MM.1S (cell line): ENCODE data around the gene LGALS8.

Source experiments
- DNase-seq: peaks from one replicate; pipeline ENCODE4 v3.0.0-alpha.2; 2015
- H2AFZ ChIP-seq: fragments of 300-600 bp; sonication (generic); 2 replicates; pipeline ENCODE4 v1.6.0; 2016; ENCODE audit warnings: antibody characterized with exemption, low read length
- H3F3A ChIP-seq: fragments of 300-600 bp; sonication (generic); 2 replicates; pipeline ENCODE4 v1.6.1; 2016; ENCODE audit warnings: mild to moderate bottlenecking, antibody characterized with exemption, low read length, moderate library complexity, mixed read lengths; ENCODE audit not compliant: insufficient read depth
- H3K27ac ChIP-seq: fragments of 300-600 bp; sonication (generic); 2 replicates; pipeline ENCODE4 v1.5.1; 2016; ENCODE audit warnings: mild to moderate bottlenecking, low read length
- H3K27me3 ChIP-seq: fragments of 300-600 bp; sonication (generic); replicated peaks from 2 replicates; pipeline ENCODE4 v1.6.0; 2016; ENCODE audit warnings: low read length; ENCODE audit not compliant: insufficient read depth
- H3K36me3 ChIP-seq: fragments of 300-600 bp; sonication (generic); replicated peaks from 2 replicates; pipeline ENCODE4 v1.6.1; 2016; ENCODE audit warnings: mild to moderate bottlenecking, low read length, mixed read lengths; ENCODE audit not compliant: insufficient read depth
- H3K4me1 ChIP-seq: fragments of 300-600 bp; sonication (generic); 2 replicates; pipeline ENCODE4 v1.6.1; 2016; ENCODE audit warnings: low read length, mixed read lengths
- H3K4me2 ChIP-seq: fragments of 300-600 bp; sonication (generic); 2 replicates; pipeline ENCODE4 v1.6.0; 2016; ENCODE audit warnings: low read depth, low read length
- H3K4me3 ChIP-seq: fragments of 300-600 bp; sonication (generic); 2 replicates; pipeline ENCODE4 v1.5.1; 2016; ENCODE audit warnings: low read length, mixed read lengths
- H3K79me2 ChIP-seq: fragments of 300-600 bp; sonication (generic); 2 replicates; pipeline ENCODE4 v1.6.1; 2016; ENCODE audit warnings: mixed run types, low read length, mixed read lengths
- H3K9ac ChIP-seq: fragments of 300-600 bp; sonication (generic); 2 replicates; pipeline ENCODE4 v1.6.1; 2016; ENCODE audit warnings: low read length, mixed read lengths
- H3K9me2 ChIP-seq: fragments of 300-600 bp; sonication (generic); replicated peaks from 2 replicates; pipeline ENCODE4 v1.6.1; 2016; ENCODE audit warnings: mild to moderate bottlenecking, low read length, mixed read lengths; ENCODE audit not compliant: insufficient read depth
- H3K9me3 ChIP-seq: fragments of 300-600 bp; sonication (generic); replicated peaks from 2 replicates; pipeline ENCODE4 v1.6.1; 2016; ENCODE audit warnings: mild to moderate bottlenecking, low read length, mixed read lengths; ENCODE audit not compliant: insufficient read depth
- H4K20me1 ChIP-seq: fragments of 300-600 bp; sonication (generic); 2 replicates; pipeline ENCODE4 v1.6.1; 2016; ENCODE audit warnings: mild to moderate bottlenecking, low read length, moderate library complexity, mixed read lengths; ENCODE audit not compliant: insufficient read depth
- CTCF ChIP-seq: fragments of 300-600 bp; sonication (generic); IDR thresholded peaks from 2 replicates; pipeline ENCODE4 v1.5.1; 2016; ENCODE audit warnings: antibody characterized with exemption, low read length, mixed read lengths
- EZH2 ChIP-seq: fragments of 300-600 bp; sonication (generic); optimal IDR thresholded peaks from 2 replicates; pipeline ENCODE3; 2017; ENCODE audit warnings: low read depth, mild to moderate bottlenecking, antibody characterized with exemption, low read length, mixed read lengths
- EZH2phosphoT487 ChIP-seq: fragments of 300-600 bp; sonication (generic); IDR thresholded peaks from 2 replicates; pipeline ENCODE4 v1.6.1; 2018; ENCODE audit warnings: antibody characterized with exemption, low read length

Gene LGALS8

GRCh38 chr1:236545621-236546169 lies 21.9 kb downstream of the LGALS8 start:
- Histone ChIP-seq H3K4me2 (no peak overlapping the region), H3K9me2 (no peaks in the 10 kb centered on the region), H3K27me3 (no peaks in the 10 kb centered on the region), H3K4me1 (no peaks in the 10 kb centered on the region), H3K9me3 (no peaks in the 10 kb centered on the region), H3K27ac (no peak overlapping the region), H3K4me3 (no peak overlapping the region), H3F3A (no peaks in the 10 kb centered on the region), H4K20me1 (no peaks in the 10 kb centered on the region), H3K79me2 (no peaks in the 10 kb centered on the region), H3K36me3 (peaks cover 17% of the 10 kb centered on the region), H3K9ac (no peak overlapping the region), H2AFZ (no peak overlapping the region)
- no peak for DNase-seq
- TF ChIP-seq CTCF (no peak), EZH2phosphoT487 (no peak), EZH2 (no peak)

GRCh38 chr1:236548452-236548851 lies 24.7 kb downstream of the LGALS8 start:
- H4K20me1 ChIP-seq: no peaks in the 10 kb centered on the region
- H3K27me3 ChIP-seq: no peaks in the 10 kb centered on the region
- H3K4me2 ChIP-seq: no peak overlapping the region
- no peak overlapping the region for H3K9ac ChIP-seq
- peaks cover 26% of the 10 kb centered on the region for H3K36me3 ChIP-seq
- no peaks in the 10 kb centered on the region for H3K9me2 ChIP-seq
- no peaks in the 10 kb centered on the region for H3K9me3 ChIP-seq
- H3K4me3 ChIP-seq: no peak overlapping the region
- H3K27ac ChIP-seq: no peak overlapping the region
- no peak for DNase-seq
- no peaks in the 10 kb centered on the region for H3F3A ChIP-seq
- TF ChIP-seq EZH2 (no peak), EZH2phosphoT487 (no peak), CTCF (no peak)
- no peak overlapping the region for H2AFZ ChIP-seq
- H3K79me2 ChIP-seq: no peaks in the 10 kb centered on the region
- H3K4me1 ChIP-seq: no peaks in the 10 kb centered on the region

- Histone ChIP-seq H3K27me3 (no peaks in the 10 kb centered on the region), H3K4me3 (no peak overlapping the region), H4K20me1 (no peaks in the 10 kb centered on the region), H3K79me2 (no peaks in the 10 kb centered on the region), H3K9me3 (no peaks in the 10 kb centered on the region), H3K27ac (no peak overlapping the region), H3K9ac (no peak overlapping the region), H3K36me3 (peaks cover 24% of the 10 kb centered on the region), H3K9me2 (no peaks in the 10 kb centered on the region), H3F3A (no peaks in the 10 kb centered on the region), H3K4me2 (no peak overlapping the region), H3K4me1 (no peaks in the 10 kb centered on the region), H2AFZ (no peak overlapping the region)
- TF ChIP-seq EZH2 (no peak), EZH2phosphoT487 (no peak), CTCF (no peak)
- no peak for DNase-seq
Observed at GRCh38 chr1:236550961-236551851, 27.4 kb downstream of the LGALS8 start.
